MM.1S (cell line): ENCODE data around the gene COL12A1.
A peak's percentile ranks its signal among the peaks of the same experiment; 100 is the strongest.

Experiments
- DNase-seq: peaks from one replicate; pipeline ENCODE4 v3.0.0-alpha.2; 2015
- H2AFZ ChIP-seq: fragments of 300-600 bp; sonication (generic); 2 replicates; pipeline ENCODE4 v1.6.0; 2016; ENCODE audit warnings: antibody characterized with exemption, low read length
- H3F3A ChIP-seq: fragments of 300-600 bp; sonication (generic); 2 replicates; pipeline ENCODE4 v1.6.1; 2016; ENCODE audit warnings: mild to moderate bottlenecking, antibody characterized with exemption, low read length, moderate library complexity, mixed read lengths; ENCODE audit not compliant: insufficient read depth
- H3K27ac ChIP-seq: fragments of 300-600 bp; sonication (generic); 2 replicates; pipeline ENCODE4 v1.5.1; 2016; ENCODE audit warnings: mild to moderate bottlenecking, low read length
- H3K27me3 ChIP-seq: fragments of 300-600 bp; sonication (generic); replicated peaks from 2 replicates; pipeline ENCODE4 v1.6.0; 2016; ENCODE audit warnings: low read length; ENCODE audit not compliant: insufficient read depth
- H3K36me3 ChIP-seq: fragments of 300-600 bp; sonication (generic); replicated peaks from 2 replicates; pipeline ENCODE4 v1.6.1; 2016; ENCODE audit warnings: mild to moderate bottlenecking, low read length, mixed read lengths; ENCODE audit not compliant: insufficient read depth
- H3K4me1 ChIP-seq: fragments of 300-600 bp; sonication (generic); 2 replicates; pipeline ENCODE4 v1.6.1; 2016; ENCODE audit warnings: low read length, mixed read lengths
- H3K4me2 ChIP-seq: fragments of 300-600 bp; sonication (generic); 2 replicates; pipeline ENCODE4 v1.6.0; 2016; ENCODE audit warnings: low read depth, low read length
- H3K4me3 ChIP-seq: fragments of 300-600 bp; sonication (generic); 2 replicates; pipeline ENCODE4 v1.5.1; 2016; ENCODE audit warnings: low read length, mixed read lengths
- H3K79me2 ChIP-seq: fragments of 300-600 bp; sonication (generic); 2 replicates; pipeline ENCODE4 v1.6.1; 2016; ENCODE audit warnings: mixed run types, low read length, mixed read lengths
- H3K9ac ChIP-seq: fragments of 300-600 bp; sonication (generic); 2 replicates; pipeline ENCODE4 v1.6.1; 2016; ENCODE audit warnings: low read length, mixed read lengths
- H3K9me2 ChIP-seq: fragments of 300-600 bp; sonication (generic); replicated peaks from 2 replicates; pipeline ENCODE4 v1.6.1; 2016; ENCODE audit warnings: mild to moderate bottlenecking, low read length, mixed read lengths; ENCODE audit not compliant: insufficient read depth
- H3K9me3 ChIP-seq: fragments of 300-600 bp; sonication (generic); replicated peaks from 2 replicates; pipeline ENCODE4 v1.6.1; 2016; ENCODE audit warnings: mild to moderate bottlenecking, low read length, mixed read lengths; ENCODE audit not compliant: insufficient read depth
- H4K20me1 ChIP-seq: fragments of 300-600 bp; sonication (generic); 2 replicates; pipeline ENCODE4 v1.6.1; 2016; ENCODE audit warnings: mild to moderate bottlenecking, low read length, moderate library complexity, mixed read lengths; ENCODE audit not compliant: insufficient read depth
- CTCF ChIP-seq: fragments of 300-600 bp; sonication (generic); IDR thresholded peaks from 2 replicates; pipeline ENCODE4 v1.5.1; 2016; ENCODE audit warnings: antibody characterized with exemption, low read length, mixed read lengths
- EZH2 ChIP-seq: fragments of 300-600 bp; sonication (generic); optimal IDR thresholded peaks from 2 replicates; pipeline ENCODE3; 2017; ENCODE audit warnings: low read depth, mild to moderate bottlenecking, antibody characterized with exemption, low read length, mixed read lengths
- EZH2phosphoT487 ChIP-seq: fragments of 300-600 bp; sonication (generic); IDR thresholded peaks from 2 replicates; pipeline ENCODE4 v1.6.1; 2018; ENCODE audit warnings: antibody characterized with exemption, low read length

COL12A1 gene

GRCh38 chr6:75208298-75209183 lies 2.7 kb upstream of the COL12A1 start:
- DNase-seq, result peak; percentile 81

GRCh38 chr6:75206576-75207342 lies 906 bp upstream of the COL12A1 start:
- Histone ChIP-seq H3K27ac (no peak overlapping the region), H3K9ac (no peak overlapping the region), H3K4me2 (no peak overlapping the region), H3K79me2 (no peaks in the 10 kb centered on the region), H3K36me3 (no peaks in the 10 kb centered on the region), H3K4me3 (no peak overlapping the region), H3K27me3 (peaks cover 29% of the 10 kb centered on the region), H3K9me2 (no peaks in the 10 kb centered on the region), H4K20me1 (no peaks in the 10 kb centered on the region), H3K9me3 (no peaks in the 10 kb centered on the region), H3K4me1 (peaks cover 4% of the 10 kb centered on the region; the same call in 1 of the 2 replicates), H3F3A (no peaks in the 10 kb centered on the region), H2AFZ (no peak overlapping the region)
- DNase-seq, result no peak
- no peak for TF ChIP-seq CTCF
- TF ChIP-seq EZH2phosphoT487, result no peak
- no peak for TF ChIP-seq EZH2

More at GRCh38 chr6:75208298-75209183, 2.7 kb upstream of the COL12A1 start:
- no peaks in the 10 kb centered on the region for H4K20me1 ChIP-seq
- H2AFZ ChIP-seq, result peak overlapping the region; percentile 86
- no peak overlapping the region for H3K27ac ChIP-seq
- TF ChIP-seq EZH2phosphoT487 (no peak), EZH2 (no peak), CTCF (peak; percentile 88)
- peaks cover 4% of the 10 kb centered on the region; the same call in 1 of the 2 replicates for H3K4me1 ChIP-seq
- H3K79me2 ChIP-seq, result no peaks in the 10 kb centered on the region
- peak overlapping the region; percentile 60 for H3K4me3 ChIP-seq
- H3K4me2 ChIP-seq, result peak overlapping the region; percentile 94
- peak overlapping the region; percentile 16; the same call in 1 of the 2 replicates for H3K9ac ChIP-seq
- no peaks in the 10 kb centered on the region for H3K9me2 ChIP-seq
- no peaks in the 10 kb centered on the region for H3K36me3 ChIP-seq
- no peaks in the 10 kb centered on the region for H3F3A ChIP-seq
- H3K9me3 ChIP-seq, result no peaks in the 10 kb centered on the region
- H3K27me3 ChIP-seq, result peaks cover 29% of the 10 kb centered on the region

GRCh38 chr6:75204959-75205775 lies 686 bp downstream of the COL12A1 start:
- Histone ChIP-seq H3K79me2 (no peaks in the 10 kb centered on the region), H3K27me3 (peaks cover 29% of the 10 kb centered on the region), H4K20me1 (no peaks in the 10 kb centered on the region), H2AFZ (peak overlapping the region; percentile 37), H3F3A (no peaks in the 10 kb centered on the region), H3K36me3 (no peaks in the 10 kb centered on the region), H3K9ac (no peak overlapping the region), H3K4me2 (peak overlapping the region; percentile 68), H3K27ac (no peak overlapping the region), H3K9me2 (no peaks in the 10 kb centered on the region), H3K4me1 (peaks cover 4% of the 10 kb centered on the region; the same call in 1 of the 2 replicates), H3K9me3 (no peaks in the 10 kb centered on the region), H3K4me3 (peak overlapping the region; percentile 44)
- TF ChIP-seq EZH2, result no peak
- TF ChIP-seq EZH2phosphoT487, result no peak
- no peak for TF ChIP-seq CTCF
- DNase-seq, result peak; percentile 39
